GM18511 (cell line): ENCODE results near the gene VMP1.
"Not testable (repeated sequence)": the region's sequence is repeated elsewhere in the genome, so short reads cannot be mapped to it uniquely, and the experiment has no call there.

Experiments used
- ATAC-seq: cut with Tn5 transposase; IDR thresholded peaks from one replicate; pipeline ENCODE4 v1.9.1; 2021; ENCODE audit warnings: mild to moderate bottlenecking, moderate library complexity; ENCODE audit not compliant: unreplicated experiment

VMP1 gene

GRCh38 chr17:59776577-59776976 lies 69.1 kb downstream of the VMP1 start:
- ATAC-seq = no peak

- no peak for ATAC-seq
These were observed 69.6 kb downstream of the VMP1 start for GRCh38 chr17:59777033-59777432.

DNA sequence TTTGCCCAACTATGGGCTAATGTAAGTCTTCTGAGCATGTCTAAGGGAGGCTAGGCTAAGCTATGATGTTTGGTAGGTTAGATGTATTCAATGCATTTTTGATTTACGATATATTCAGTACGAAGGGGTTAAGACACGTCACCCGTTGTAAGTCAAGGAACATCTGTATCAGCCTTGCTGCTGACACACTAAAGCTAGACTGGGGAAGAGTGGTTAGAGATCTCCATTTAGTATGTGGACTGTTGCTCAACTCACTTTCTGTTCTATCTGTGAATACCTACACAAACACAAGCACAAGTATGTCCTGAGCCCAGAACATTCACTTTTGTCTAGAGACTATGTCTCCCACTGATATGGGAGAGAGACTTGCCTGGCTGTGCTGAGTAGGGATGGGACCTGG lies 71.5 kb downstream of the VMP1 start:
- no peak for ATAC-seq

GRCh38 chr17:59779521-59779920 lies 72.1 kb downstream of the VMP1 start:
- no peak for ATAC-seq

DNA sequence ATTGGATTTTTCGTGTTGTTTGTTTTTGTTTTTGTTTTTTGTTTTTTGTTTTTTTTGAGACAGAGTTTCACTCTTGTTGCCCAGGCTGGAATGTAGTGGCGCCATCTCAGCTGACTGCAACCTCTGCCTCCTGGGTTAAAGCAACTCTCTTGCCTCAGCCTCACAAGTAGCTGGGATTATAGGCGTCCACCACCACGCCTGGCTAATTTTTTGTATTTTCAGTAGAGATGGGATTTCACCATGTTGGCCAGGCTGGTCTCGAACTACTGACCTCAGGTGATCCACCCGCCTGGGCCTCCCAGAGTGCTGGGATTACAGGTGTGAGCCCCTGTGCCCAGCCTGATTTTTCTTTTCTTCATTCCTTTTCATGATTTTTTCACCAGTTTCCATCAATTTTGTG lies 73.1 kb downstream of the VMP1 start:
- not testable (repeated sequence) for ATAC-seq

DNA sequence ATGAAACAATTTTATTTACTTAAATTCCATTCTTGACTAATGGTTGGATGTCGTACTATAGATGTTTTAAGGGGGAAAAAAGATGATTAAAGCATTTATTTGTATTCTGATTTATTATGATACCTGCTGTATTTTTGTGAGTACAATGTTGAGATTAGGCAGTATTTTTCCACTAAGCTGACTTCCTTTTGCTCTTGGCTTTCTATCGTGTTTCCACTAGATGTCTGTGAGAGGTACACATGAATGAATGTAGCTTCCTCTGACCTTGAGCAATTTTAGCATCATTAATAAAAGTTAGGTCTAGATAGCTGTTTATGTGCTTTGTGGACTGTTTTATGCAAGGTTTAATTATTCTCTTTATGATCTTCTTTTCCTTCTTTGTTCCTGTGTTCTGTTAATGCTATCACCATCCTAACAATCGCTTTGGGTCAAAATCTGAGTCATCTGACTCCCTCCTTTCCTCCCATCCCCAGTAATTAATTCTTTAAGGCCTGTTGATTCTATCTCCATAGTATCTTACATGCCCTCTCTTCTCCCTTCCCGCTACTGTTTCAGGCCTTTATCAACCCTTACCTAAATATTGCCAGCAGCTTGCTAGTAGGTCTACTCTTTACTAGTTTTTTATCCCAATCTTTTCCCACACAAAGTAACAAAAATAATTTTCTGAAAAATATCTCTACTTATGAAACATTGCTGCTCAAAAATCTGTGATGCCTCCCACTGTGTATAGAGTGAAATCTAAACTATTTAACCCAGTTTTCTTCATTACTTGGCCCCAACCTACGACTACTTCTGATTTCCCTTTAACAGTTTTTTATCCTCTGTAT lies 76.0 kb downstream of the VMP1 start:
- ATAC-seq = no peak

DNA sequence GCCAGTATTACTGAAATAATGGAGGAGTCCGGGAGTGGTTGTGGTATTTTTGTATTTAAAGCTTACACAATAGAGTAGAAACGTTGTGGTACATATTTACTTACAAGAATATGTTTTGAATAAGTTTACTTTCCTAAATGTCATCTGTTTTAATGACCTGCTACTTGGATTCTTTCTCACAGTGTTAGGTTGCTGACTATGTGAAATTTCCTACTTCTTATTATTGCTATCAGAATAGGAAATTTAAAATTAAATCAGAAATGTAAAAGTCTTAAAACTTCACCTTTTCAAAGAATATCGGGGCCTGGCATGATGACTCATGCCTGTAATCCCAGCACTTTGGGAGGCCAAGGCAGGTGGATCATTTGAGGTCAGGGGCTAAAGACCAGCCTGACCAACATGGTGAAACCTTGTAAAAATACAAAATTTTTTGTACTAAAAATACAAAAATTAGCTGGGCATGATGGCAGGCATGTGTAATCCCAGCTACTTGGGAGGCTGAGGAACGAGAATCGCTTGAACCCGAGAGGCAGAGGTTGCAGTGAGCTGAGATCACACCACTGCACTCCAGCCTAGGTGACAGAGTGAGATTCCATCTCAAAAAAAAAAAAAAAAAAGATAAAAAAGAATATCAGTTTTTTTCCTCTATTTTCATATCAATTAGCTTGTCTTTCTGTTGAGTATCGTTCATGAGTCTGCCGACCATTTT lies 77.8 kb downstream of the VMP1 start:
- ATAC-seq = no peak

DNA sequence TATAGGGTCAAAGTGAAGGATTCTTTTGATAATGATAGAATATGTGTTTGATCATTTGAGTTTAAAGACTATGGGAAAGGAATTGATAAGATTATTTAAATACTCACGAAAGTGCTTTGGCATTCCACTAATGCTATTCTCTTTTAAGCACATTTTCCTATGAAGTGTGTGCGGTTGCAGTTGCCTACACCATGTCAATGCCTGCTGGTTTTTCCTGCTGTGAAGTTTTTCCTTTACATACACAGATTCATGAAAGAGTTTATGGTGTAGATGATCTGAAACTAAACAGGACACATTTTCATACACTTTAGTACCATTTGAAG lies 78.7 kb downstream of the VMP1 start:
- no peak for ATAC-seq

GRCh38 chr17:59786536-59787319 lies 79.3 kb downstream of the VMP1 start:
- ATAC-seq = peak; percentile 91

DNA sequence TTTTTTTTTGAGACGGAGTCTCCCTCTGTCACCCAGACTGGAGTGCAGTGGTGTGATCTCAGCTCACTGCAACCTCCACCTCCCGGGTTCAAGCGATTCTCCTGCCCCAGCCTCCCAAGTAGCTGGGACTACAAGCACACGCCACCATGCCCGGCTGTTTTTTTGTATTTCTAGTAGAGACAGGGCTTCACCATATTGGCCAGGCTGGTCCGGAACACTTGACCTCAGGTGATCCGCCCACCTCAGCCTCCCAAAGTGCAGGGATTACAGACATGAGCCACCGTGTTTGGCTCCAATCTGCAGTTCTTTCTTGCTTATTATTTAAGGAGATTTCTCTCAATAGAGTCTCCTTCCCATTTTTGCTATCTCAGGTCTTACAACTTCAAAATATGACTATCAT lies 82.4 kb downstream of the VMP1 start:
- not testable (repeated sequence) for ATAC-seq

GRCh38 chr17:59790418-59790817 lies 83.0 kb downstream of the VMP1 start:
- ATAC-seq = not testable (repeated sequence)

DNA sequence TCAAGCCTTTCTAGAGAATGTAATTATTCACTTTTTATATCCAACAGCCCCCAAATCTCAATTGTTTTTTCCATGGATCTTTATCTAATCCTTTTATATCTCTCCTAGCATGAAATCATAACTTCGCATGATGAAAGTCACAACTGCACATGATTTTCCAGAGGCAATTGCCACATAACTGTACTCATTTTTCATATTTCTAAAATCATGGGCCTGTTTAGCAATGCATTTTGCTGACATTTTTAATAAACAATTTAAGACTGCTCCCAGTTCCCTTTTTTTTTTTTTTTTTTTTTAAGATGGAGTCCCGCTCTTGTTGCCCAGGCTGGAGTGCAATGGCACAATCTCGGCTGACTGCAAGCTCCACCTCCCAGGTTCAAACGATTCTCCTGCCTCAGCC lies 83.5 kb downstream of the VMP1 start:
- no peak for ATAC-seq

GRCh38 chr17:59791603-59792457 lies 84.4 kb downstream of the VMP1 start:
- no peak for ATAC-seq

GRCh38 chr17:59792458-59792823 lies 85.0 kb downstream of the VMP1 start:
- not testable (repeated sequence) for ATAC-seq

DNA sequence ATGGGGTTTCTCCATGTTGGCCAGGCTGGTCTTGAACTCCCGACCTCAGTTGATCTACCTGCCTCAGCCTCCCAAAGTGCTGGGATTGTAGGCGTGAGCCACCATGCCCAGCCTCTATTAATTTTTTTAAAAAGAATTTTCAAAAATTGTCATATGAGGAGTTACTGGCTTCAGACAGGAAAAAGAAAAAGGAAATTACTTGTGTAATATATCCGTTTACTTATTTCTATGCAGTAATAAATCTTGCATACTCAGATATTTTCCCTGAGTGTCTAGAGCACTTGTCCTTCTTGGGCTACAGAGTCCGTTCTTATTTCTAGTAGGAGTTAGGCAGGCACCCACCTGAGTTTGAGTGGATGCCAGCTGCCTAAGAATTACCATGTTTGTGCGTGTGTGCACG lies 85.8 kb downstream of the VMP1 start:
- ATAC-seq = no peak

DNA sequence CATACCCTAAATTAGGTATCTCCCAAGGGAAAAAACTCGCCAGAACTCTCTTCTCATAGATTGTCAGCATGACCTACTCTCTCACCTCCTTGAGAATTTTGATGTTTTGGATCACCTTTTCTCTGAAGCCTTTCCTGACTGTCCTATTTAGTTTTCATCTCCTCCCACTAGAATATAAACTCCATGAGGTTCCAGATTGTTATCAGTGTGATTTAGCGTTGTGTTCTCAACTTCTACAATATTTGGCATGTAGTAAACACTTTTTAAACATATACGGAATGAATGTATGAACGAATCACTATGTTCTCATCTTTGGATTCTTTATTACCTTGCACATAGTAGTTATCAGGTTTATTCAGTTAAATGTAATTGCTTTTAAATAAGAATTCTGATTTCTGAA lies 88.7 kb downstream of the VMP1 start:
- ATAC-seq = no peak

DNA sequence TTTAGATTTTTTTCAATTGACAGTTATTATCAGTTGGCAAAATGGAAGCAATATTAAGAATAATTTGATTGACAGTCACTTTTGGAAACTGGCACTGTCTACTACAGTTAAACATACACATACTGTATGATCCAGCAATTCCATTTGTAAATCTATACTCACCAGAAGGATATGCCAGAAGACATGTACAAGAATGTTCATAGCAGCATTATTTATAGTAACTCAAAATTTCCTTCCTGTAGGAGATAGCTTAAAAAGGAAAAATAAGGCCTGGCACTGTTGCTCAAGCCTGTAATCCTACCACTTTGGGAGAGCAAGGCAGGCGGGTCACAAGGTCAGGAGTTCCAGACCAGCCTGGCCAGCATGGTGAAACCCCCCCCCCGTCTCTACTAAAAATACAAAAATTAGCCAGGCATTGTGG lies 89.3 kb downstream of the VMP1 start:
- no peak for ATAC-seq

DNA sequence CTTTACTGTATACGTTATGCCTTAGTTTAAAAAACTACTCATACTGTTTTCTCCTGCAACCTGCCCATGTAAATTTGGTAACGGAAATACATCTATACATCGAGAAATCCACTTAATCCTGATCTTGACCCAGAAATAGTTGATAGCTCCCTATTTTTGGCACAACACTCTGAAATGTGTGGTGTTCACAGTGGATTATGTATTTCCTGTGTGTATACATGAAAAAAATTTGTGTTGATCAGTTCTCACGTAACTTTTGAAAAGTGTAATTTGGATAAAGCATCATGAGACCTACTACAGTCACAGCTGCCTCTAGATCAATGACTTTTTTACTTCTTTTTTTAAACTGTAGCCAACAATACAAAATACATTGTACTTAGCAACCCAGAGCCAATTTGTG lies 90.7 kb downstream of the VMP1 start:
- ATAC-seq = no peak

GRCh38 chr17:59800530-59800942 lies 93.1 kb downstream of the VMP1 start:
- no peak for ATAC-seq

DNA sequence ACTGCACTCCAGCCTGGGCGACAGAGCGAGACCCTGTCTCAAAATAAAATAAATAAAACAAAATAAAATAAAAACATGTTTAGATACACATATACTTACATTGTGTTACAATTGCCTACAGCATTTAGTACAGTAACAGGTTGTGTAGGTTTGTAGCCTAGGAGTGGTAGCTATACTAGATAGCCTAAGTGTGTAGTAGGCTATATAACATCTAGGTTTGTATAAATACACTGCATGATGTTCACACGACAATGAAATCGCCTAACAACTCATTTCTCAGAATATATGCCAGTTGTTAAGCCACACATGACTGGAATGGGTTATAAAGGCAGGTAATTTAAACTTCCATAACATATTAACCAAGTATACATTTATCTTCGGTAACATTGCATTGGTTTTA lies 94.7 kb downstream of the VMP1 start:
- ATAC-seq = no peak
